Measurements from ENCODE around the gene MAPRE3.

Gene MAPRE3

DNA sequence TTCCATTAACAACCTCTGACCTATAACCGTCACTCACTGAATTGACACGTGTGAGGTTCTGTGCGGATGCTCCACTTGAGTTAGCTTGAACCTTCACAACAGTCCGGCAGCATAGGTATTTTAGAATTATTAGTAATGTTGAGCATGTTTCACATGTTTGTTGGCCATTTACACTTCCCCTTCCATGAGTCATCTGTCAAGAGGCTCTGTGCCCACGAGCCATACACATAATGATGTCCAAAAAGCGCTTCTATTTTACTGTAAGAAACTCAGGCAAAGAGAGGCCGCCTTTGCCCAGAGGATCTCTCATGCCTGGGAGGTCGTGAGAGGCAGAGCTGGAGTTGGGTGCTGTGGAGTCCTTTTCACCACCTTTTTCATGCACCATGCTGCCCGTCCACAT lies 33.4 kb downstream of the MAPRE3 start:
- no peak for DNase-seq (ENCODE audit: low spot score)
- TF ChIP-seq, protein P1, sequence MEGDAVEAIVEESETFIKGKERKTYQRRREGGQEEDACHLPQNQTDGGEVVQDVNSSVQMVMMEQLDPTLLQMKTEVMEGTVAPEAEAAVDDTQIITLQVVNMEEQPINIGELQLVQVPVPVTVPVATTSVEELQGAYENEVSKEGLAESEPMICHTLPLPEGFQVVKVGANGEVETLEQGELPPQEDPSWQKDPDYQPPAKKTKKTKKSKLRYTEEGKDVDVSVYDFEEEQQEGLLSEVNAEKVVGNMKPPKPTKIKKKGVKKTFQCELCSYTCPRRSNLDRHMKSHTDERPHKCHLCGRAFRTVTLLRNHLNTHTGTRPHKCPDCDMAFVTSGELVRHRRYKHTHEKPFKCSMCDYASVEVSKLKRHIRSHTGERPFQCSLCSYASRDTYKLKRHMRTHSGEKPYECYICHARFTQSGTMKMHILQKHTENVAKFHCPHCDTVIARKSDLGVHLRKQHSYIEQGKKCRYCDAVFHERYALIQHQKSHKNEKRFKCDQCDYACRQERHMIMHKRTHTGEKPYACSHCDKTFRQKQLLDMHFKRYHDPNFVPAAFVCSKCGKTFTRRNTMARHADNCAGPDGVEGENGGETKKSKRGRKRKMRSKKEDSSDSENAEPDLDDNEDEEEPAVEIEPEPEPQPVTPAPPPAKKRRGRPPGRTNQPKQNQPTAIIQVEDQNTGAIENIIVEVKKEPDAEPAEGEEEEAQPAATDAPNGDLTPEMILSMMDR (IDR thresholded peaks at IDR 0.05; ENCODE audit: extremely low read depth, missing control alignments), result no peak

DNA sequence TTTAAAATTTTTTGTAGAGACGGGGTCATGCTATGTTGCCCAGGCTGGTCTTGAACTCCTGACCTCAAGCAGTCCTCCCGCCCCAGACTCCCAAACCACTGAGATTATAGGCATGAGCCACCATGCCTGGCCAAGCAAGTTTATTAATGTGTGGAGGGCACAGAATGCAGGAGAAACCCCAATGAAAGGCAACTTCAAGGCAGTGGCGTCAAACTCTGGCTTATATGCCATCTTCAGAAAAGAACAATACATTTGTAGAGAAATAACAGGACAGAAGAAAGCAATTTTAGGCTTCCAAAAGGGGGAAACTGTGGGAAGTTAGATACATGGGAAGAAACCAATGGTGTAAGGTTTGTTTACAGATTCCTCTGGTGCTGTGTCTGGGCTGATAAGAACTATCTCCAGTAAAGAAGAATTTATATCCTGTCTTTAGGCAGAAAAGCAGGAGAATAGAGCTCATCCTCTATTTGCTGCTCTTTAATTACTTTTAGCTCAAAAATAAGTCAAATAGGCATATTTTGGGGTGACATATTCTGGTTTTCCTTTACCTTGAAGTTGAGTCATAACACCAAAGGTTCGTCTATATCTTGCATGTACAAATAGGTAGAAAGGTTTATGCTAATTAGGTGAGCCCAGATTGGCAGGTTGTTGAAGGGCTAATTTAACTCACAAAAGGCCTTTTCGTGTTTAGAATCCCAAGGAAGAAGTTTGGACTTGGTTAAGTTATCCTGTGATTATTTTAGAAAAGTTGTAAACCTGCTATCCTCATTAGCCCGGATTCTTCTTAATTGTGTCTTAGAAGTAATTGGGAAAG lies 36.4 kb downstream of the MAPRE3 start:
- no peak for DNase-seq (ENCODE audit: low spot score)
- TF ChIP-seq, protein P1 (IDR thresholded peaks at IDR 0.05; ENCODE audit: extremely low read depth, missing control alignments), result no peak

DNA sequence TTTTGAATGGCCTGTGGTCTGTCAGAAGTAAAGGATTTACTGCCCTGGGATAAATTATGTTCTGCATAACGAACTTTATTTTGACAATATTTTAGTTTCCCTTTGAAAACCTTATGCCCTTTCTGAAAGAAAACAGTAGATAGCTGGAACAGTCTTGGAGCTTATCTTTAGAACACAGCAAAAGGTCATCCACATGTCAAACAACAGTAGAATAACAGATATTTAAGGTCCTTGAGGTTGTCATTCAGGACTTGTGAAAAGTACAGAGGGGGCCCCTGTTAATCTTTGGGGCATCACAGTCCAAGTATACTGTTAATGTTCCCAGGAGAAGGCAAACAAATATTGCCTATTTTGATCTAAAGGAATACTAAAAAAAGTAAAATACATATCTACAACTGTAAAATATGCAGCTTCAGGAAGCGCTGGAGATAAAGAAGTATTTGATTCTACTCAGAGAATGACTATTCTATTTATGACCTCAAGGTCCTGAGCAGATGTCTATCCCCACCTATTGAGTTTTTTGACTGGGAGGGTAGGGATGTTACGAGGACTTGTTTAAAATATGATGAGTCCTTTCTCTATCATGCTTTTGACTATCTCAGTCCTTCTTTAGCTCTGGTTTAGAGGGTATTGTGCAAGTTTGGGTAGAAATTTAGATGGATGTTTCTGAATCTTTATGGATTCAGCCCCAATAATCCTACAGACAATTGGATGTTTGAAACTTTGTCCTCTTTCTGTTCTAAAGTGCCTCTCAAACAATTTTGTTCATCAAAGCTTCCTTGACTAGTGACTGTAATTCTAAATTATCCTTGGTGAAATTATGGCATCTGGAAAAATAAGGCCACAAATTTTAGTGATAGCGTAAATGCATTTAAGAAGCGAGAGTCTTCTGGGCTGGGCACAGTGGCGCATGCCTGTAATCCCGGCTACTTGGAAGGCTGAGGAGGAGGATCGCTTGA lies 37.3 kb downstream of the MAPRE3 start:
- TF ChIP-seq, protein P1 (IDR thresholded peaks at IDR 0.05; ENCODE audit: extremely low read depth, missing control alignments), result no peak
- no peak for DNase-seq (ENCODE audit: low spot score)

DNA sequence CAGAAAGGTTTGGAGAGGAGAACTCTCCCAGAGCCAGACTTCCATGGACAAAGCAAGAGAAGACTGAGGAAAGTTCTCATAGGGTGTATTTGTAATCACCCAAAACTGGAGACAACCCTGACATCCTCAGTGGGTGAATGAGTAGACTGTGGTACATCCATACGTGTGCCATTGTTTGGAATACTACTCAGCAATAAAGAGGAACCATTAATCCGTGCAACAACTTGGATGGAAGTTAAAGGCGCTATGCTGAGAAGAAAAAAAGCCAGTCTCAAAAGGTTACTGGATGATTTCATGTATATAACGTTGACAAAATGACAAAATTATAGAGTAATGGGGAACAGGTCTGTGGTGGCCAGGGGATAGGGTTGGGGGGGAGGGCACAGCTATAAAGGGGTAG lies 38.2 kb downstream of the MAPRE3 start:
- TF ChIP-seq, protein P1 (IDR thresholded peaks at IDR 0.05; ENCODE audit: extremely low read depth, missing control alignments), result no peak
- DNase-seq (ENCODE audit: low spot score), result no peak

DNA sequence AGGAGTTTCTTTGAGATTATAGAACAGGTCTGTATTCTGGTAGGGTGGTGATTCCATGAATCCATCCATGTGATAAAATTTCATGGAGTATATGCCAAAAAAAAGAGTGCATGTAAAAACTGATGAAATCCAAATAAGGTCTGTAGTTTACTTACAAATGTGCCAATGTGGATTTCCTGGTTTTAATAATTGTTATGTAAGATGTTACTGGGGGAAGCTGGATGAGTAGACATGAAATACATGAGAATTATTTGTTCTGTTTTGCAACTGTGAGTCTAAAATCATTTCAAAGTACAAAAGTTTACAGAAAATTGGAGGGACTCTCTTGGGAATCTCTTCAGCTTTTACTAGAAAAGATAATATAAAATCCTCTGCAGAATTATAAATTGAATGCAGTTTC lies 38.6 kb downstream of the MAPRE3 start:
- DNase-seq (ENCODE audit: low spot score), result no peak
- TF ChIP-seq, protein P1 (IDR thresholded peaks at IDR 0.05; ENCODE audit: extremely low read depth, missing control alignments), result no peak

DNA sequence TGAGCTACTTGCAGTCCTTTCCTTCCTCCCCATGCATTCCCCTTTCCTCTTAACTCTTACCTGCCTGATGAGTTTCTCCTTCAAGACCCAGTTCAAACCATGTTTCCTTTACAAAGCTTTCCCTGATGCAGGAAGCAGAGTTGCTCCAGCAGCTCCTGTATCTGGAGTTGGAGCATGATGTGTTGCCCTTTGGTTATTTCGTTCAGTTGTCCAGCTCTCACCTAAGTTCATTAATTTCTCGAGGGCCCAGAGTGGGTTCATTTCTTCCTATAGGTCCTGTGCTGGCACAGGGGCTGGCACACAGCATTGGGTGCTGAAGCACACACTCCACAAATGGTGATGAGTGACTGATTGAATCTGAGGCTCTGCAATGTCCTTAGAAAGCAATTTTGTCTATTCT lies 39.3 kb downstream of the MAPRE3 start:
- TF ChIP-seq, protein P1 (IDR thresholded peaks at IDR 0.05; ENCODE audit: extremely low read depth, missing control alignments), result no peak
- DNase-seq (ENCODE audit: low spot score), result no peak

DNA sequence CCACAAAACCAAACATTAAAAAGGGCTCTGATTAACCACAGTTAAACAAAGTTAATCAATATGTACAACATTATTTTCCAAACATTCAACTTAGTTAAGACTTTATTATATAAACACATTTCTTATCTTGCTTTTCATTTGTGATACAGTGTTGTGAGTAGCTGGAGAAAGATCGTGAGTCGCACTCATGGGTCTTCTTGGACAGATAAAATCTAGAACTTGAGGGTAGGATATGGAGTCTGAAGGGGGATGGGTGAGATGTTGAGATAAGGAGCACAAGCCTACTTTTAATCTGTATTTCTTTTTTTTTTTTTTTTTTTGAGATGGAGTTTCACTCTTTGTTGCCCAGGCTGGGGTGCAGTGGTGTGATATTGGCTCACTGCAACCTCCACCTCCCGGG lies 39.7 kb downstream of the MAPRE3 start:
- DNase-seq (ENCODE audit: low spot score), result no peak
- TF ChIP-seq, protein P1 (IDR thresholded peaks at IDR 0.05; ENCODE audit: extremely low read depth, missing control alignments), result no peak

Measured in GM20000 (cell line).